K562 (cell line): ENCODE results near the gene OR9G4. TPM values are rescaled to one million over a fixed set of nuclear protein-coding genes. Genes with fewer than 3 reads are reported as not detected.

Source experiments
- ATAC-seq: fragments of 200-7000 bp; cut with Tn5 transposase; 3 replicates; pipeline ENCODE4 v1.9.1; 2020; ENCODE audit warnings: moderate library complexity
- BruUV-seq: library from RNA; stranded (reverse); fragments of 400-500 nt; replicated peaks from 2 replicates; lab custom pipeline; 2021; lab: Mats Ljungman, UMichigan
- CTCF ChIA-PET: fragments of 300-600 bp; formaldehyde crosslinking; extraction: SDS; loops from one replicate; lab custom pipeline; 2021; ENCODE audit warnings: low intra/inter-chr PET ratio; lab: Yijun Ruan, JAX
- POLR2A ChIA-PET: fragments of 300-600, 350-650 bp; sonication (Branson Sonifier 250); formaldehyde crosslinking; extraction: SDS; loops from one replicate; lab custom pipeline; 2021; ENCODE audit warnings: antibody characterized with exemption, inconsistent platforms; lab: Yijun Ruan, JAX
- DNase-seq, 4 experiments: peaks; one replicate each; pipeline versions ENCODE4 v3.0.0 to v3.0.0-alpha.2; 2011 to 2018; ENCODE audit warnings: low spot score in 3 of 4, mixed read lengths in 3 of 4; ENCODE audit errors: extremely low read depth in 1 of 4
- FAIRE-seq: peaks from 2 replicates; lab custom pipeline; 2011; peaks lifted over from hg19 to GRCh38; lab: Jason Lieb, UNC
- H2AFZ ChIP-seq: 2 replicates; pipeline ENCODE4 v1.6.0; 2011; ENCODE audit warnings: low read depth, low read length, control low read depth, inconsistent platforms
- H3K27ac ChIP-seq: fragments of 200-600 bp; 3 replicates; pipeline ENCODE4 v1.8.0; 2011; ENCODE audit warnings: low read depth, mild to moderate bottlenecking, control low read depth, inconsistent platforms, low read length, moderate library complexity, mixed read lengths; ENCODE audit errors: extremely low read depth
- H3K27me3 ChIP-seq, 2 experiments: fragments of 300-600 bp in 1 of 2; 2 replicates in 1 of 2; 3 replicates in 1 of 2; pipeline versions ENCODE4 v1.6.0 to v1.8.0; 2011; ENCODE audit warnings: inconsistent platforms in 2 of 2, low read length in 2 of 2, mild to moderate bottlenecking in 1 of 2, mixed read lengths in 1 of 2, moderate library complexity in 1 of 2; ENCODE audit not compliant: control insufficient read depth in 2 of 2, insufficient read depth in 2 of 2
- H3K36me3 ChIP-seq: fragments of 300-600 bp; 3 replicates; pipeline ENCODE4 v1.8.0; 2011; ENCODE audit warnings: mild to moderate bottlenecking, low read length, inconsistent platforms; ENCODE audit not compliant: control insufficient read depth, insufficient read depth
- H3K4me1 ChIP-seq, 2 experiments: fragments of 200-600 bp in 1 of 2; replicated peaks in 1 of 2; 2 replicates in 1 of 2; 3 replicates in 1 of 2; pipeline versions ENCODE4 v1.5.1 to v1.8.0; 2011; ENCODE audit warnings: inconsistent platforms in 2 of 2, low read length in 2 of 2, mild to moderate bottlenecking in 1 of 2, mixed read lengths in 1 of 2, moderate library complexity in 1 of 2; ENCODE audit not compliant: control insufficient read depth in 2 of 2, insufficient read depth in 2 of 2
- H3K4me2 ChIP-seq: 2 replicates; pipeline ENCODE4 v1.6.1; 2011; ENCODE audit warnings: low read length, control low read depth, inconsistent platforms, mixed read lengths; ENCODE audit not compliant: insufficient read depth
- H3K4me3 ChIP-seq: fragments of 200-600 bp; sonication (generic), shearing (Covaris generic); 2 replicates; pipeline ENCODE4 v1.5.1; 2016; ENCODE audit warnings: control low read depth, inconsistent platforms
- H3K79me2 ChIP-seq: fragments of 200-600 bp; 3 replicates; pipeline ENCODE4 v1.8.0; 2011; ENCODE audit warnings: low read length, inconsistent platforms; ENCODE audit not compliant: control insufficient read depth, insufficient read depth
- H3K9ac ChIP-seq, 2 experiments: 2 replicates each; pipeline versions ENCODE4 v1.6.0 to v1.6.1; 2011; ENCODE audit warnings: low read depth in 2 of 2, low read length in 2 of 2, control low read depth in 1 of 2, inconsistent platforms in 1 of 2, mild to moderate bottlenecking in 1 of 2, mixed read lengths in 1 of 2; ENCODE audit not compliant: insufficient read depth in 1 of 2
- H3K9me1 ChIP-seq: one replicate; pipeline ENCODE4 v1.6.0; 2011; ENCODE audit warnings: inconsistent platforms, mild to moderate bottlenecking, low read length, moderate library complexity; ENCODE audit not compliant: control insufficient read depth, insufficient read depth
- H3K9me3 ChIP-seq: replicated peaks from 2 replicates; pipeline ENCODE4 v1.5.1; 2011; ENCODE audit warnings: low read depth, low read length, inconsistent platforms; ENCODE audit not compliant: control insufficient read depth, insufficient read depth
- H4K20me1 ChIP-seq: replicated peaks from 2 replicates; pipeline ENCODE4 v1.6.1; 2011; ENCODE audit warnings: low read length, inconsistent platforms, mixed read lengths; ENCODE audit not compliant: control insufficient read depth, insufficient read depth
- CEBPB ChIP-seq: fragments of 450-650 bp; IDR thresholded peaks from 2 replicates; pipeline ENCODE4 v1.6.1; 2016; ENCODE audit warnings: missing genetic modification characterization, missing compliant biosample characterization
- CHD1 ChIP-seq: fragments of 200-600 bp; sonication (generic); IDR thresholded peaks from one replicate; pipeline ENCODE4 v1.6.1; 2012; ENCODE audit warnings: mild to moderate bottlenecking, moderate library complexity, low read length, inconsistent platforms
- MBD2 ChIP-seq: sonication (generic); IDR thresholded peaks from 2 replicates; pipeline ENCODE4 v1.6.1; 2016; ENCODE audit warnings: low read depth, borderline replicate concordance
- NR1H2 ChIP-seq: sonication (generic); formaldehyde crosslinking; IDR thresholded peaks from 2 replicates; pipeline ENCODE4 v1.4.0; 2020; ENCODE audit warnings: mild to moderate bottlenecking, missing genetic modification reagents
- NR2F6 ChIP-seq: fragments of 450-650 bp; formaldehyde crosslinking; IDR thresholded peaks from 2 replicates; pipeline ENCODE4 v1.4.0; 2020; ENCODE audit warnings: mild to moderate bottlenecking
- PKNOX1 ChIP-seq: fragments of 450-650 bp; IDR thresholded peaks from 2 replicates; pipeline ENCODE4 v1.6.1; 2016
- SMC3 ChIP-seq: conservative IDR thresholded peaks from 2 replicates; pipeline ENCODE4 v1.6.1; 2011; ENCODE audit warnings: low read depth, low read length, improper control_type of control experiment; ENCODE audit not compliant: insufficient read depth
- TBP ChIP-seq: optimal IDR thresholded peaks from 2 replicates; pipeline ENCODE3; 2011; ENCODE audit warnings: low read depth, low read length, improper control_type of control experiment
- THRAP3 ChIP-seq: fragments of 450-650 bp; IDR thresholded peaks from 2 replicates; pipeline ENCODE4 v1.6.1; 2016; ENCODE audit warnings: mild to moderate bottlenecking, inconsistent platforms, borderline replicate concordance
- TSHZ1 ChIP-seq: fragments of 250-450 bp; sonication (Bioruptor Pico); IDR thresholded peaks from 2 replicates; pipeline ENCODE4 v1.4.0; 2020; ENCODE audit warnings: mild to moderate bottlenecking, moderate library complexity
- ZFP36 ChIP-seq: fragments of 150-350 bp; IDR thresholded peaks from 2 replicates; pipeline ENCODE4 v1.6.1; 2018; ENCODE audit warnings: low read length, low read depth; ENCODE audit not compliant: partially characterized antibody
- ZNF695 ChIP-seq: fragments of 450-650 bp; formaldehyde crosslinking; IDR thresholded peaks from 2 replicates; pipeline ENCODE4 v1.4.0; 2020; ENCODE audit warnings: mild to moderate bottlenecking, moderate library complexity
- WGBS: fragments of 100-300 bp; shearing (Covaris generic); methylation state at CpG from one replicate; pipeline ENCODE4 v1.1.6; 2016; ENCODE audit warnings: low coverage, mixed read lengths; ENCODE audit not compliant: insufficient coverage; ENCODE audit errors: missing lambda C conversion rate; 5-methylcytosine and 5-hydroxymethylcytosine counted together
- in situ Hi-C: fragments of 300-500 bp; cut with MboI; formaldehyde crosslinking; loops from 4 replicates; pipeline ENCODE4 v1.15.0; 2018; ENCODE audit warnings: inconsistent platforms, mixed read lengths
- intact Hi-C: fragments of 100-400 bp; cut with micrococcal nuclease; formaldehyde crosslinking; loops from 2 replicates; pipeline ENCODE4 v1.14.2; 2022
- polyA plus RNA-seq, 8 experiments: library from polyadenylated mRNA; depleted of rRNA in 4 of 8; stranded (reverse) in 5 of 8; unstranded in 3 of 8; fragments of >200 nt; fragmentation: Nextera tagmentation in 2 of 8; fragmentation: Illumina TruSeq in 1 of 8; extraction: Ambion mirVana in 2 of 8; extraction: Trizol in 1 of 8; gene quantifications; 2 replicates each; pipeline versions ENCODE4 v1.2.1 to v1.2.3, GENCODE V29; 2011 to 2014; ENCODE audit warnings: inconsistent platforms in 1 of 8, missing spikeins in 1 of 8
- total RNA-seq, 7 experiments: library from RNA; depleted of rRNA in 6 of 7; stranded (reverse); fragments of >200 nt in 6 of 7; fragmentation: Illumina TruSeq in 2 of 7; extraction: Trizol in 2 of 7; gene quantifications; 2 replicates each; pipeline versions ENCODE4 v1.2.1 to v1.2.3, GENCODE V29; 2011 to 2021; ENCODE audit warnings: low replicate concordance in 1 of 7

Gene OR9G4
- total and polyA plus RNA-seq, 9 of the 15 experiments (the other 6 are each of a cell fraction or from before 2014, with no cell fraction given) = not detected

GRCh38 chr11:56740107-56740506 is 8.4 kb downstream of the OR9G4 start (continued):
- no peak for TF ChIP-seq TSHZ1 (CRISPR knock-in tag)
- no peak for TF ChIP-seq THRAP3
- no peak for TF ChIP-seq ZFP36
- TF ChIP-seq CHD1 = no peak

- DNase-seq = no peak
- BruUV-seq = no TSS peak
- Histone ChIP-seq H3K9ac (no peak overlapping the region), H4K20me1 (no peaks in the 10 kb centered on the region), H3K27me3 (no peaks in the 10 kb centered on the region), H3K4me1 (no peaks in the 10 kb centered on the region), H3K27ac (no peak overlapping the region), H2AFZ (no peak overlapping the region), H3K9me3 (no peaks in the 10 kb centered on the region), H3K79me2 (no peaks in the 10 kb centered on the region), H3K4me3 (no peak overlapping the region), H3K4me2 (no peak overlapping the region), H3K9me1 (no peaks in the 10 kb centered on the region), H3K36me3 (no peaks in the 10 kb centered on the region)
- FAIRE-seq = no peak
- intact Hi-C loops (no loop called here), in situ Hi-C loops (no loop called here)
- ChIA-PET POLR2A (no interaction called here), CTCF (no interaction called here)
- ATAC-seq = no peak
- WGBS = 0% methylated on average over 4 of the region's 4 CpGs
- no peak for TF ChIP-seq NR1H2 (CRISPR knock-in tag)
- no peak for TF ChIP-seq SMC3
- no peak for TF ChIP-seq MBD2
- TF ChIP-seq PKNOX1 = no peak
- TF ChIP-seq NR2F6 = no peak
- TF ChIP-seq TBP = no peak
- TF ChIP-seq ZNF695 (CRISPR knock-in tag) = no peak
- no peak for TF ChIP-seq CEBPB (tag)
- TF ChIP-seq, all 486 proteins: peak for 0
These were observed 28.0 kb downstream of the OR9G4 start for GRCh38 chr11:56720513-56720912.
